ENCODE results near the gene RADIL.

RADIL gene

DNA sequence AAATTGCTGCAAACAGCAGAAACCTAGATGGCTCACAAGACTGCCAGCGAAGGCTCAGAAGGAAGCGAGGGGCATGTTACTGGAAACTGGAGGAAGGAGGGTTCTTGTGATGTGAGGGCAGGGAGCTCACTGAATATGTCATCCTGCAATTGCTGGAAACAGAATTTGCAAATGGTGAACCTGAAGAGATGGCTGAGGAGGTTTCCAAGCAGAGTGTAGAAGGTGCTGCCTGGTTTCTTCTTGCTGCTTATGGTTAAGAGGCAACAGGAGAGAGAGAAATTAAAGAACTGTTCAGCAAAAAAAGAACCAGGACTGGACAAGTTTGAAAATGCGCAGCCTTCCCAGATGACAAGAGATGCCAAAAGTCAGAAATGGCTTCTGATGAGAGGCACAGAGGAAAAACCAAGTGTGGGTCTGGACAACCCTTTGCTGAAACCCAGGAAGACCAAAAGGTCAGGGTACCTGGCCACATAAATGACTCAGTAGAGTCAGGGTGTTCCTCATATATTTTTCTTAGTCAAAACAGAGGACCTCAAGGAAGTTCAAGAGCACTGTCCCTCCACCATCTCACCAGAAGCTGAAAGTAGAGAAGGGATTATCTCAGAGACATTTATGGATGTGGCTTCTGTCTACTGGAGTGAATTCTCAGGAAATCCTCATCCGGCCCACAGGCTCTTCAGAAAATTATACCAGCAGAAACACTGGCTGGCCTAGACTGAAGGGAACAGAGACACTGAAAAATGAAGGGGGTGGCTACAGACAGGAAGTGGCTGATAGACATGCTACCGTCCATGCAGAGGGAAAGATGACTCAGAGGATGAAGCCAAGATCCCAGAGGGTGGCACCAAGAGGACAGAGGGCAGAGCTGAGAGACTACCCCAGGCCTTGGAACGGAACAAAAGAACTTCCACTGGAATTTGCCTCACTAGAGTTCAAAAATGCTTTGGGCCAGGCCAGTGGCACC lies 31.8 kb downstream of the RADIL start:
- no peak for ATAC-seq

DNA sequence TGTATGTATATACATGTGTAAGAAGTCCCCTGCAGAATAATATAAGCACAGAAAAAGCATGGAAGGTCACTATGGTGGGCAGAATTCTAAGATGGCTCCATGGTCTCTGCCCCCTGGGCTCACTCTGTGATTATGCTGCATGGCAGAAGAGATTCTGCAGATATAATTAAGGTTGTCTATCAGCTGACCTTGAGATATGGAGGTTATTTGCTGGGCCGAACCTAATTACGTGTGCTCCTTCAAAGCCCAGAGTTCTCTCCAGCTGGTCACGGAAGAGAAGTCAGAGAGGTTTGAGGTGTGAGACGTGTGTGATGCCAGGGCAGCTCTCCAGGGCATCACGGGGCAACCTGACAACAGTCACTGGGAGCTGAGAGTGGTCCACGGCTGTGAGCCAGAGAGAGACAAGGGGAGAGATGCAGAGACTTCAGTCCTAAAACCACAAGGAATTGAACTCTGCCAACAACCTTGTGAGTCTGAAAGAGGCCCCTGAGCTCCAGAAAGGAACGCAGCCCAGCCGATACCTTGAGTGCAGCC lies 33.2 kb downstream of the RADIL start:
- no peak for ATAC-seq

DNA sequence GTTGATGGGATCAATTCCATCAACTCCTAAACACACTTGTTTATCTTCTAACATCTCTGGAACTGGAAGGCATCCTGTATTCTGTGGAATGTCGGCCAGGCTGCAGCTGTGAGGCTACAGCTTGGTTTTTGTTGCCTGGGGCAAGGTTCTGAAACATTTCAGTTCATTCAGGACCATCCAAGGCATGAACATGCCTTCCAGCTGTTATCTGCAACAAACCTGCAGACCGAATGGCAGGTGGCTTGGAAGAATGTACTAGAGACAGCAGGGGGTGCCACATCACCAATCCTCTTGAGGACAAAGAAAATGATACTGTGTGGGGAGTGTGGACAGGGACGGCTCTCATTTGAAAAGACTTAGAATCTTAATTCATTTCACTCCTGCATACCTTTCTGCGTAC lies 34.1 kb downstream of the RADIL start:
- no peak for ATAC-seq

DNA sequence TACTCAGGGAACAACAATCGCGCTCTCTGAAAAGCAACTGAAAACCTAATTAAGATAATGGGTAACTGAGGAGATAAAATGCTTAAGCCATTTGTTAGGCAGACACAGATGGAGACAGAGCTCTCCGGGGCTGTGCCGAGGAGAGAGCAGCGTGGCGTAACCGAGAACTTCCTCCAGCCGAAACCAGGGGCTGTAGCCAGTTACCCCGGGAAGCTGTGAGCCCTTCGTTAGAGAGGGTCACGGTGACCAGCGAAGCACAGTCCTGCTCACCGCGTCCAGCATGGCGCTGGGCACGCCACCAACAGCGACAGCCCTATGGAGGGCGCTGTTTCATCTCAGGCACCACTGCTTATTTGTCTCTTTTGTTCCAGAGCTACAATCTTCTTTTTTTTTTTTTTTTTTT lies 37.8 kb downstream of the RADIL start:
- no peak for ATAC-seq

DNA sequence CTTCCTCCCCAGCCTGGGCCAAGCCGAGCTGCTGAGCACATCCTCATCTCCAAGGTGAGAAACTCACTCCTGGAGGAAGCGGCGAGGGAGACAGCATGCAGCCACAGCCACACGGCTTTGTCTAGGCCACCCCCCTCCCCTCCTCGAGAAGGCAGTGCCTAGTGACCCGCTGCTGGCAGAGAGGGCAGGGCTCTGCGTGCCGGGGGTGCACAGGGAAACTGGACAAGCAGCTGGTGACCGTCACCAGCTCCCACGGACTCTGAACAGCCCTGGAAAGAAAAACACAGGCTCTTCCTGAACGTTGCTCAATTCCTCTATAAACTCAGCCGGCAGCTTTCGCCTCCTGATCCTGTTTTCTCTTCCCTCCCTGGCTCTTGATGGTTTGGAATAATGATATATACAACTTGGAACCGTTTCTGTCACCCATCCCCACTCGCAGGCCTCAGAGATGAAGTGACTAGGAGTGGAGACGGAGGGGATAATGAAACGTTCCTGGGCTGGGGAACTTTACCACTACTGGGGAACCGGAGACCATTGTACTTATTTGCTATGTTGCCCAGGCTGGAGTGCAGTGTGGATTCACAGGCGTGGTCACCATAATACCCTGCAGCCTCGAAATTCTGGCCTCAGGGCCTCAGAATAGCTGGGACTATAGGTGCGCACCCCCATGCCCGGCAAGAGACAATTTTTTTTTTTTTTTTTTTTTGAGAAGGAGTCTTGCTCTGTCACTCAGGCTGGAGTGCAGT lies 41.0 kb downstream of the RADIL start:
- no peak for ATAC-seq

DNA sequence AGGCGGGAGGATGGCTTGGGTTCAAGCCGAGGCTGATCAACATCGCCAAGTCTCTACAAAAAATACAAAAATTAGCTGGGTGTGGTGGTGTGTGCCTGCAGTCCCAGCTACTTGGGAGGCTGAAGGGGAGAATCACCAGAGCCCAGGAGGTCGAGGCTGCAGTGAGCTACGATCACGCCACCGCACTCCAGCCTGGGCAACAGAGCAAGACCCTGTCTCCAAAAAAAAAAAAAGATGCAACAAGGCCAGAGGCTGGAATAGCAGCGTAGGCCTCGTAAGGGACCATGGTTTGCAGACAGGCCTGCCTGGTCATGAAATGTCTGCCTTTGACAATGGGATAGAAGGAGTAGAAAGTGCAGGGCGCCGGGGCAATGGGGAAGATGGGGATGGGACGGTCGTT lies 41.7 kb downstream of the RADIL start:
- ATAC-seq: no peak

DNA sequence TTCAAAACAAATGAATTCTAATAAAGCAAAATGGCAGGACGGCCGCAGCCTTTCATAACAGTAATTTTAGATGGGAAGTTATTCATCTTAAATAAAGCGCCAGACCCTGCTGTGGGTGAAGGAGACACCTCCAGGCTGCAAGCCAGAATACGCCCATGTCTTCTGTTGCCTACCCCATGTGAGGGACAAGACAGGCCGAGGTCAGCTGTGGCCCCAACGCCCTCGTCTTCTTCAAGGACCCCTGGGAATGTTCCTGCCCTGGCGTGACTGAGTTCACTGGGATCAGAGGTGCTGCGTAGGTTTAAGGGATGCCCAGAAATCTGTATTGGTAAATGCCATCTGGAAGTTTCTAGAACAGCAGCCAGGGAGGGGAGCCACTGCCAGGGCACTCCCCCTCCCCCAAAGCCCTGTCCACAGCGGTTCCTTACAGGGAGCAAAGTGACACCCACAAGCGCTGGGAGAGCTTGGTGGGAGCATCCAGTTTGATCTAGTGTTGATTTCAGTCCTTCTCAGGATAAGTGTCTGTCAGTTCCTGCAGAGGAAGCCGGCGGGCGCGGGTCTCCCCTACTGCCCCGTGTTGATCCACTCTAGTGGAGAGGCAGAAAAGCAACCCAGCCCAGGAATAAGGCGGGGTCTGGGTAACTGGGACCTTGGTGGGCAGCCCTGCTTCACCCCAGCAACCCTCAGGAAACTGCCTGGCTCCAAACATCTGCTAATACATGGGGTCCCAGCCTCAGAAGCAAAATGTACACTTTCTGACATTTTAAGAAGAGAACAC lies 42.3 kb downstream of the RADIL start:
- ATAC-seq: no peak

DNA sequence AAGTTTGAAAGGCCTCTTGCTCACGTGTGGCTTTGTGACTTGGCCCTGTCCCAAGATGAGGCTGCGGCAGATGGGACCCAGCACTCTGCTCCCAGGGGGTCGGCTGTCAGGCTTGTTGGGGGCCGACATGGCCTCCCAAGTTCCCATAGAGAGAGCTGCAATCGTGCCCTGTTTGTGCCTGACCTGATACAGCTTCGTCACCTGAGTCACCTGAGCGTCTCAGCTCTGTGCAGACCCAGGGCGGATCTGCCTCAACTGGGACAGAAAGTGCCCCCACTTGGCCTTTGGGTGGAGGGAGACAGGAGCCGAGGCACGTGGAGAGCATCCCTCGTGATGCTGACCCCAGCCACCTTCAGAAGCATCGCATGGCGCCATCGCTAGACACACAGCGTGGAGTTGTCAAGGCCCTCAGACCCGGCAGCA lies 43.4 kb downstream of the RADIL start:
- no peak for ATAC-seq

DNA sequence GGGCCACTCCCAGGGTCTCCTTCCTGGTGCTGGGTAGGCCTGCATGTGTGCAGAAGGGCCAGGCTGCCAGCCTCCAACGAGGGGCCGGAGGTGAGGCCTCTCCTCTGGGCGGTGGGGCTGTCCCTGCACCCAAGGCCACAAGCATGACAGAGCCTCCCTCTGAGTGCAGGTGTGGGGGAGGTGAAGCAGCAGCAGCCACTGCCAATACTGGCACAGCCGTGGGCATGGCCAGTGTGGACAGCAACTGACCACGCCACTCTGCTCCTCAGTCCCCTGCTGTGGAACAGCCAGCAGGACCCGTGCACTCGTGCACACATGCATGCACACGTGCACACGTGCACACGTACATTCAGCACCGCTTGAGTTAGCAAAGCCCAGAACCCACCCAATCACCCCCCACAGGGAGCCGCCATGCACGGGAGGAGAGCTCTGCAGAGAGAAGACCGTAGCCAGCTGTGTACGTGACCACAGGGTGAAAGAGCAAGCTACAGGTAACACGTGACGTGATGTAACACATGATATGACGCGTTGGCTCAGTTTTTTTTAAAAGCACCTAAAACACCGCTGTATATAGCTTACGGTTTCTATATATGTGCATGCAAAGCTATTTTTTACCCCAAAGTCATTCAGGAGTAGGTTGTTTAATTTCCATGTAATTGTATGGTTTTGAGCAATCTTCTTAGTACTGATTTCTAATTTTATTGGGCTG lies 44.7 kb downstream of the RADIL start:
- no peak for ATAC-seq

DNA sequence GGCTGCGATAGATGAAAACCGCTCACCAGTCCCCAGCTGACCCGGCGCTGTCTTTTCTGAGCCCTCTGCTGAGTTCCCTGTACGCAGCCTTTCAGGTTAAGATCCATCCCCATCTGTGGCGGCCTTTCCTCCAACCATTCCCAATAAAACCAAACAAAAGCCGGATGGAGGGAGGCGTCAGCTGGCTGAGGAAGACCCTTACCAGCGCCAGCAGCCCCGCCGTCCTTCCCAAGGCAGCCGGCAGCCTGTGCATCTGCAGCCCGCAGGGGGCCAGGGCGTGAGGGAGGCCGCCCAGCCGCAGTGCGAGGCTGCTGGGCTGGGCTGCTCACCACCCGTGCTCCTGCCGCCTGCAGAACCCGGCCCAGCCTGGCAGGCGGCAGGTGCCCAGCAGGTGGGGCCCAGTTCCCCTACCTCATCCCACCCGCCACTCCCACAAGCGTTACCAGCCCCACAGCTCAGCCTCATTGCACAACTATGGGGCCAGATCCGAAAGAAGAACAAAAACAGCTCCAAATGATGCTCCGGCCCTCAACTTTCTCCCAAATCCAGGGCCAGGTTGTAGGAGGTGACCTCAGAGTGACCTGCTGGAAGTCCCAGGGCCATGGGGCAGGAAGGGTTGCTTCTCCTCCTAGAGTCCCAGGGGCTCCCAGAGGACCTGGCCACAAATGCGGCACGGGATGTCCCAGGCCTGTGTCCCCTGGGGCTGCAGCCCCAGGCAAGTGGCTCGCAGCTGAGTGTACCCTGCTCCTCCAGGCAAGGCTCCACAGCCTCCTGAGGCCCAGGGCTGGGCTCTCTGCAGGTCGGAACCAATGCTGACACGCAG lies 45.5 kb downstream of the RADIL start:
- no peak for ATAC-seq

DNA sequence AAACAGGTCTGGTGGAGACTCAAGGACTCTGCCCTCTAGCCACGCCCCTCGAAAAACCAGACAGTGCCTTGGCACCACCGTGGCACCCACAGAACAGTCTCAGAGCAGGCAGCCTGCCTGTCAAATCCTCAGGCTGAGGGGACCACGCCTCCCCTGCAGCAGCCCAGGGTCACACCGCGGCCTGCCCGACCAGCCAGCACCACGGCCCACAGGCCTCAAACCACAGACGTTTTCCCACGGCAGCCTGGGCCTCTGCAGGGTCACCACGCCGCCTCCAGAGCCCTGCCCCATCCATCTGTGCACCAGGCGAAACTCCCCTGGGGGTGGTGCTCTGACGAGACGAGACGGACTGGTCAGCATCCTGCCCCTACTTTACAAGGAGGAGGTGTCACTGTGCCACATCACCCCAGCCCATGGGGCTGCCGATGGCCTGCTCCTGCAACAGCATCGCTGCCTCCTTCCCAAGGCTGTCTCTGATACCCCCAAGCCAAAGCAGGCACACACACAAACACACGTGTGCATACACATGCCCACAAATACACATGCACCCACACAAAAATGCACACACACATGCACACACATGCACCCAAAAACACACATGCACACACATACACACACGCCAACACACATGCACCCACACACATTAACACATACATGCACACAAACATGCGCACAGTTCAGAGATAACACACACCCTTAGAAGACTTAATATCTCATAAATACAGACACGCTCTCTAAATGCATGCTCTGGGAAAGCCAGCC lies 46.3 kb downstream of the RADIL start:
- ATAC-seq: no peak

DNA sequence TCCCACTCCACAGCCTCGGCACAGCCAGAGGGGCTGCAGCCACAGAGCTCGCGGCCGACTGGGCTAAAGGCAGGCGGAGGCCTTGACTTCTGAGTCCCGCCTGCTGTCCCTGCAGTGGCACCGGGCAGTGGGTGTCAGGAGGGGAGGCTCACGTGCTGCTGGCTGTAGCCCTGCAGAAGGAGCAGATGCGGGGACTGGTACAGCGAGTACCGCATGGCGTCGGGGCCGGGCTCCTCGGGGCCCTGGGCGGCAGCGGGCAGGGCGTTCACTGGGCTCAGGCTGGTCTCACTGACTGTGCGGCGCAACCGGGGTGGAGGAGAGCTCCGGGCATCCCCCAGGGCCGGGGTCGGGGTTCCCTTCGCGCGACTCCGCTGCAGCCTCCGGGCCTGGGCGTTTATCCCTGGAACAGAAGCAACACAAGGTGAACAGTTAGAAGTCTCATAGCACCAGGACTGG lies 47.3 kb downstream of the RADIL start:
- no peak for ATAC-seq

DNA sequence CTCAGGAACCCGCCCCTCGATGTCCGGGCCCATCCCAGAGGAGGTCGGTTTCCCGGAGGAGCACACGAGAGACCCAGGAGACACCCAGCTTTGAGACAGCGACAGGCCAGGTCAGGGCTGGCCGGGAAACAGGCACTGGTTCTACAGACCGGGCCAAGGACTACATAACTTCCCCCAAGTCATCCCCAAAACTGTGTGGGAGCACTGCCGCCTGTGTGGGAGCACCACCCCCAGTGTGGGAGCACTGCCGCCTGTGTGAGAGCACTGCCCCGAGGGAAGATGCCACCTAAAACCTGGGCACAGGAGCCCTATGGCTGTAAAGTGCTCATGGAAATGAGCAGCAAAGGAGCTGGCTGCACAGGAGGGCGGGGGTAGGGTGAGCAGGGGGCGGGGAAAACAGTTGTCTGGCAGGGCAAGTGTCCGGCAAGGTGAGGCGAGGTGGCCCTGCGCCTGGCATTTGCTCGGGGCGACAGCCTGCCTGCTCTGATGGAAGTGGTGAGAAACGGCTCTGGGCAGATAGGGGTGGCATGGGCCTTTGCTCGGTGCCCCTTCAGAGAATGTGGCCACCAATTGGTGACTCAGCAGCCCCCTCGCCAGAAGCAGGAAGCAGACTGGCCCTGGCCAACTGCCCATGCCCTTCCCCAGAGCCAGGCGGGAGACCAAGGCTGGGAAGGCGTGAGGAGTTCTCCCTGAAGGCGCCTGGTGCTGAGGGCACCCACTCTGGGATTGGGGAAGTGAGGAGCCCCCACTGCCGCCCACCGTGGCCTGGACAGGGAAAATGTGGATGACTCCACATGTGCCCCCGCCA lies 47.9 kb downstream of the RADIL start:
- ATAC-seq: no peak

DNA sequence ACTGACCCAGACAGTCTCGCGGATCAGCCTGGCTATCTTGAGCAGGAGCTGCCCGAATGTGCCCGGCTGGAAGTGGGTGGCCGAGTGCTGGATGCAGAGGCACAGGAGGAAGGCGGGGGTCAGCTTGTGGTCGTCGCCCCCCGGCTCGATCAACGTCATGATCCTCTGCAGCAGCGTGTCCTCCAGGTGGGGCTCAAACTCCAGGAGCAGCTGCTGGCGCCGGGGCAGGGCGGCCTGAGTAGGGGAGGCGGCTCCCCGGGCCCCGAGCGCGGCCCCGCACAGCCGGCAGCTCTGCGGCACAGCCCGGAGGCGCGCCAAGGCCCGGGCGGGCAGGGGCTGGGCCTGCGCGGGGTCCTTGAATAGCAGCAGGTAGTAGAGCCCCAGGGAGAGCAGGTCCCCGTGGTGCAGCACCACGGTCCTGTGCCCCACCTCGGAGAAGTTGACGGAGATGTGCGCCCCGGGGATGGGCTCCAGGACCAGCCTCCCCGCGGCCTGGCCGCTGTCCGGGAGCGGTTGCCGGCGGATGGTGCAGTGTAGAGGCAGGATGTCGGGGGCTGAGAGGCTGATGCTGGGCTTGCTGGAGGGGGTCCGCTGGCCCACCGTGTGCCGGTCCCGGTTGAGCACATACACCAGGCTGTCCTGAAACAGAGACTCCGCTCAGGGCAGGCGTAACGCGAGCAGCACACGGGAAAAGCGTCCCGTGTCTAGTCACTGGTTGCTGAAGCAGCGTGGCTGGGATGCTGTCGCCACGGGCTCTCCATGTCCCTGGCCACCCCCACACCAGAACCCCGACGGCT lies 48.7 kb downstream of the RADIL start:
- no peak for ATAC-seq

DNA sequence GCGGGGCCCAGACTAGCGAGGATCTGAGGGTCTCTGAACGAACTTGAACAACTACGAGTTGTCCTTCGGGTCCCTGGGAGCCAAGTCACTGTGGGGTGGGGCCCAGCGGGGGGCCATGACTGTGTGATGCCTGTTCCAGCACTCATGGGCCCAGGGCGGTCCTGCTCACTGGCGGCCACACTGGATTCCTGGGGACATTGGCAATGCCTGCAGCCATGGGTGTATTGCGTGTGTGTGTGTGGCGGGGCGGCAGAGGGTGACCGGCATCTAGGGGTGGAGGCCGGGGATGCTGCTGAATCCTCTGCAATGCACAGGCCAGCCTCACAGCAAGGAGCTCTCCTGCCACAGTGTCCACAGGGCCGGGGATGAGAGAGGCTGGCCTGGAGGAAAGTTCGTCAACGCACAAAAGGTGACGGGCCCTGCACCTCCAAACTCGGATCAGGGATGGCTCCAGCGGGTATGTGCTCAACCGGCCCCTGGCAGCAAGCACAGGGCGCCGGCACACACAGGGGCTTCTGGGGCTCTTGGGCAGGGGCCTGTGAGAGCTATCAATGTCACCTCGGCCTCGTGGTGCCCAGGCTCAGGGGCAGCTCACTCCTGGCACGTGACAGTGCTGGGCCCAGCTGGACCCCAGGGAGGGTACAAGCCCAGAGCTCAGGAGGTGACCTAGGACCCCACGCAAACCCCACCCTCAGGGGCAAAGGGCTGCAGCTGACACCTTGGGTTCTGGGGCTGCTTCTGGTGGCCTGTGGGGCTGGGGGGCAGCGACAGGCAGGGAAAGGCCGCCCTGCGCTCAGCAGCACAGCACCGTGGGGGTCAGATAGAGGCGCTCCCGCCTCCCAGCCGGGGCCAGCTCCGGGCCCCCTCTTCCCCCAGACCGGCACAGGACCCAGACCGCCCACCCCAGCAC lies 49.6 kb downstream of the RADIL start:
- ATAC-seq: no peak

DNA sequence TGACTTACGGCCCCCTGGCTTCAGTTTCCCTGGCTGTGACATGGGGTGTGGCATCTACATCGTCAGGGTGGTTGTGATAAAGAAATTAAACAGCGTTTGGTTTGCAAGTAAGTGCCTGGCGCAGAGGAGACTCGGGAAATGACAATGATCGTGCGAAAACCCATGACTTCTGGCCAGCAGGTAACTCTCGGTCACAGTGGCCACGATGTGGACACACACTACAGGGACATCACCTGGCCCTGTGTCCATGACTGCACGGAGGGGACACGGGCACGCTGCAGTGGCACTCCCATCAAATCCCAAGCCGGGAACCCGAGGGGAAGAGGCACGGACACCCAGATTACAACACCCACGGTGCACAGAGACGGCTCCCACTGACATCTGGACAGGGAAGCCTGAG lies 50.3 kb downstream of the RADIL start:
- no peak for ATAC-seq

DNA sequence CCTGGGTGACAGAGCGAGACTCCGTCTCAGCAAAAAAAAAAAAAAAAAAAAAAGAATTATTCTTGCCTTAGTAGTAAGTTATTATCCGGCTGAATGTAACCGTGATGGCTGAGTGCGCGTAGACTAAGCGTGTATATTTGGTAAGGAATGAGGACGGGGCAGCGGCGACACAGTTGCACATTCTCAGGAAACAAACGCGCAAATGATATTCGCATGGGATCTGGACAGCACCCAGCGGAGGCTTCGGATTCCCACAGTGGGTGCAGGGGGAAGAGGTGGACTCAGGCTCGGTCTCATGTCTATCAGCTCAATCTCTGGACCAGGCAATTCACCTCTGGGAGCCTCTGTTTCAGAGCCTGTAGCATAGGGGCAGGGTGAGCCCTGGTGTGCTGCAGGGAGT lies 50.8 kb downstream of the RADIL start:
- ATAC-seq: no peak
